GM12892 (cell line): ENCODE results near the gene RGL2.

Experiments used
- POLR2A ChIP-seq: IDR thresholded peaks from 2 replicates; pipeline ENCODE4 v1.6.1; 2011; ENCODE audit warnings: low read depth, low read length, control low read depth
- POLR2AphosphoS5 ChIP-seq: IDR thresholded peaks from 2 replicates; pipeline ENCODE4 v1.6.1; 2011; ENCODE audit warnings: low read depth, low read length, control low read depth
- TAF1 ChIP-seq: IDR thresholded peaks from 2 replicates; pipeline ENCODE4 v1.6.1; 2011; ENCODE audit warnings: low read depth, mild to moderate bottlenecking, control low read depth, low read length, borderline replicate concordance

DNA sequence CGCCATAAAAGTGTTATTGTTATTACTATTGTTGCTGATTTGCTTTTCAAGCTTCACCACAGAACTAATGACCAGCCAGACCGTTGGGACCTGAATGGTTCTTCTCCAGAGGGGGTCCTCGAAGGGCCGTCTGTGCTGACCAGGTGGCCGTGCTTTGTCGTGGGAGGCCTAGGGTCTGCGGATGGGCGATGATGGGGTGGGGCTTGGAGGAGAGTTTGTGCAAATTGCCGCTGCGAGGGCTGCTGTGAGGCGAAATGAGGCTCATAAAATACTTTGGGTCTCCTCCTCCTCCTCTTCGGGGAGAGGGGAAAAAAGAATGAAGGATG is 24.8 kb upstream of the RGL2 start:
- no peak for TF ChIP-seq POLR2A
- no peak for TF ChIP-seq TAF1
- TF ChIP-seq POLR2AphosphoS5, result no peak
